Upper lobe of left lung (tissue), 4 donors: ENCODE measurements around the gene MIGA1.

ENCODE experiments used
- CTCF ChIP-seq, 6 experiments: fragments of 450-650 bp in 4 of 6; fragments of 200-600 bp in 2 of 6; sonication (generic) in 2 of 6; IDR thresholded peaks; one replicate each; pipeline ENCODE4 v1.5.1; 2016 to 2019; ENCODE audit warnings: antibody characterized with exemption in 6 of 6
- EP300 ChIP-seq, 4 donors: sonication (generic); formaldehyde crosslinking; IDR thresholded peaks; one replicate each; pipeline ENCODE4 v1.5.1; 2017; ENCODE audit warnings: antibody characterized with exemption in 4 of 4, control low read depth in 2 of 4

- TF ChIP-seq EP300 (IDR thresholded peaks at IDR 0.05) (peak in 1 of 4 donors; percentile 13), CTCF (IDR thresholded peaks at IDR 0.05) (no peak)
Measured at GRCh38 chr1:77759071-77760028, 20.1 kb upstream of the MIGA1 start, which contains the start of gene USP33.
